GM12878 (cell line): Measurements from ENCODE around the gene KBTBD4. TPM values are rescaled to one million over a fixed set of nuclear protein-coding genes. Genes with fewer than 3 reads are reported as not detected.
A peak's percentile ranks its signal among the peaks of the same experiment; 100 is the strongest.

ENCODE experiments used
- BCL11A ChIP-seq: IDR thresholded peaks from 2 replicates; pipeline ENCODE4 v1.6.1; 2011; ENCODE audit warnings: low read depth, low read length
- BRCA1 ChIP-seq: IDR thresholded peaks from 2 replicates; pipeline ENCODE4 v1.6.1; 2011; ENCODE audit warnings: low read depth, low read length, improper control_type of control experiment
- CHD4 ChIP-seq: fragments of 200-600 bp; sonication (generic); IDR thresholded peaks from 2 replicates; pipeline ENCODE4 v1.6.1; 2016; ENCODE audit warnings: mild to moderate bottlenecking
- CREM ChIP-seq: IDR thresholded peaks from 2 replicates; pipeline ENCODE4 v1.6.1; 2014; ENCODE audit warnings: antibody characterized with exemption, low read depth
- EP300 ChIP-seq, 2 experiments: fragments of 150-350 bp in 1 of 2; IDR thresholded peaks; 2 replicates each; pipeline ENCODE4 v1.6.1; 2011 to 2012; ENCODE audit warnings: low read depth in 2 of 2, low read length in 2 of 2, borderline replicate concordance in 1 of 2, improper control_type of control experiment in 1 of 2, inconsistent platforms in 1 of 2; ENCODE audit not compliant: control insufficient read depth in 1 of 2
- GATAD2B ChIP-seq: fragments of 450-650 bp; conservative IDR thresholded peaks from 2 replicates; pipeline ENCODE4 v1.6.1; 2017; ENCODE audit warnings: low read depth, mild to moderate bottlenecking, moderate library complexity
- NFXL1 ChIP-seq: fragments of 450-650 bp; IDR thresholded peaks from 2 replicates; pipeline ENCODE4 v1.6.1; 2017; ENCODE audit warnings: antibody characterized with exemption, mild to moderate bottlenecking, borderline replicate concordance
- PAX5 ChIP-seq: IDR thresholded peaks from 2 replicates; pipeline ENCODE4 v1.6.1; 2011; ENCODE audit warnings: low read depth, low read length, borderline replicate concordance
- PAX8 ChIP-seq: fragments of 450-650 bp; IDR thresholded peaks from 2 replicates; pipeline ENCODE4 v1.6.1; 2017; ENCODE audit warnings: mild to moderate bottlenecking, moderate library complexity
- POLR2AphosphoS2 ChIP-seq: IDR thresholded peaks from 2 replicates; pipeline ENCODE4 v1.6.1; 2011; ENCODE audit warnings: low read depth, mild to moderate bottlenecking, low read length, improper control_type of control experiment, moderate library complexity
- RUNX3 ChIP-seq: IDR thresholded peaks from 2 replicates; pipeline ENCODE4 v1.6.1; 2012; ENCODE audit warnings: low read length, inconsistent platforms
- SMARCA5 ChIP-seq: fragments of 450-650 bp; IDR thresholded peaks from 2 replicates; pipeline ENCODE4 v1.6.1; 2017; ENCODE audit warnings: mild to moderate bottlenecking
- SRF ChIP-seq, 2 experiments: IDR thresholded peaks; 2 replicates each; pipeline ENCODE4 v1.6.1; 2011; ENCODE audit warnings: low read depth in 2 of 2, low read length in 2 of 2, mild to moderate bottlenecking in 1 of 2, moderate library complexity in 1 of 2
- TAF1 ChIP-seq: IDR thresholded peaks from 2 replicates; pipeline ENCODE4 v1.6.1; 2011; ENCODE audit warnings: mild to moderate bottlenecking, low read depth, low read length, borderline replicate concordance
- ZNF207 ChIP-seq: fragments of 450-650 bp; IDR thresholded peaks from 2 replicates; pipeline ENCODE4 v1.6.1; 2014; ENCODE audit warnings: antibody characterized with exemption, mild to moderate bottlenecking, borderline replicate concordance
- polyA plus RNA-seq, 11 experiments: library from polyadenylated mRNA; depleted of rRNA in 4 of 11; unstranded in 6 of 11; stranded (reverse) in 5 of 11; fragments of >200 nt; fragmentation: Nextera tagmentation in 4 of 11; fragmentation: Illumina TruSeq in 1 of 11; extraction: Ambion mirVana in 4 of 11; extraction: Trizol in 1 of 11; gene quantifications; 1 replicate in 1 of 11; 2 replicates in 10 of 11; pipeline versions ENCODE4 v1.2.1 to v1.2.3, GENCODE V29; 2011 to 2016; ENCODE audit warnings: inconsistent platforms in 2 of 11, missing spikeins in 2 of 11, low read depth in 1 of 11
- total RNA-seq, 4 experiments: library from RNA; depleted of rRNA in 3 of 4; stranded (reverse); fragments of >200 nt in 3 of 4; fragmentation: Illumina TruSeq in 1 of 4; extraction: Trizol in 1 of 4; gene quantifications; 2 replicates each; pipeline versions ENCODE4 v1.2.1 to v1.2.3, GENCODE V29; 2013 to 2021
- TF ChIP-seq, protein P1 (sequence below), 3 experiments: IDR thresholded peaks in 2 of 3; conservative IDR thresholded peaks in 1 of 3; 2 replicates each; pipeline ENCODE4 v1.5.1; 2011; ENCODE audit warnings: low read depth in 3 of 3, low read length in 3 of 3, mild to moderate bottlenecking in 3 of 3, control low read depth in 2 of 3, moderate library complexity in 2 of 3, inconsistent platforms in 1 of 3, mixed read lengths in 1 of 3; ENCODE audit not compliant: control insufficient read depth in 2 of 3, insufficient read depth in 1 of 3; ENCODE audit errors: extremely low read depth in 1 of 3
- TF ChIP-seq, protein P2 (sequence below): IDR thresholded peaks from 2 replicates; pipeline ENCODE4 v1.6.1; 2012; ENCODE audit warnings: mild to moderate bottlenecking, low read depth, low read length
- TF ChIP-seq, protein P3 (sequence below): IDR thresholded peaks from 2 replicates; pipeline ENCODE4 v1.6.1; 2012; ENCODE audit warnings: low read depth, low read length, improper control_type of control experiment
- TF ChIP-seq, protein P4 (sequence below): fragments of 450-650 bp; IDR thresholded peaks from 2 replicates; pipeline ENCODE4 v1.6.1; 2016; ENCODE audit warnings: mild to moderate bottlenecking

KBTBD4 gene
- total and polyA plus RNA-seq, 10 of the 15 experiments (the other 5 are each of a cell fraction or from before 2014, with no cell fraction given), result 18.4 to 46.4 (median 25.7) TPM

DNA sequence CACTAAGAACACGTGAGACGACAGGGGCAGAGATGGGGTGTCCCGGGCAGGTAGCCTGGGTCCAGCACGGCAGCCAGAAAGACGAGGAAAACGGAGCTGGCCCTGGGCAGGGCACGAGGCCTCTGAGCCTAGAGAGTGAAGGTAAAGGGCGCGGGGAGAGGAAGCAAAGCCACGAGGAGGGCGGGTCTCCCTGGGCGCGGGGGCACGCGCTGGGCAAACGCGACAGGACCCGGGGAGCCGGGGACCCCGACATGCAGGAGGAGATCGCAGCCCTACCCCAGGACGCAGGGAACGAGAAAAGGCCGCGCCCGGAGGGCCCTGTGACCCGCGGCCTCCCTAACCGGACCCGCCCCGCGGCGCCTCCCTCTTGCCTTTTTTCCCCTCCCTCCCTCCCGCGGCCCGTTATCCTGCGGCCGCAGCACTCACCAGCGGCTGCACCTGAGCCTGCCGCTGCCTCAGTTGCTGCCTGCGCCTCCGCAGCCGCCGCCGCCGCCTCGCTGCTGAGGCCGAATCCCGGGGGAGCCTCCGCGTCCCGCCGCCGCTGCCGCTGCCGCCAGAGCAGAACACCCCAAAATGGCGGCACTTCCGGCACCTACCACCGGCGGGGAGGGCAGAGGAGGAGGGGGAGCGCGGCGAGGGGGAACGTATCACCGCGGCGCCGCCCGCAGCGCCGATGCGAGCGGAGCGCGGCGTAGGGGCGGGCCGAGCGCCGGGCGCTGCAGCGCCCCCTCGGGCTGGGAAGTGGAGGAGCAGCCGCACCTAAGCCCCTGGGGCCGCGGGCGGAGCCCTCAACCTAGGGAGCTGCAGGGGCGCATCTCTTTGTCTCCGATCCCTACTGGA is 26.0 kb downstream of the KBTBD4 start, which contains the start of gene CELF1 (continued):
- TF ChIP-seq PAX8, result no peak
- TF ChIP-seq, protein P1, sequence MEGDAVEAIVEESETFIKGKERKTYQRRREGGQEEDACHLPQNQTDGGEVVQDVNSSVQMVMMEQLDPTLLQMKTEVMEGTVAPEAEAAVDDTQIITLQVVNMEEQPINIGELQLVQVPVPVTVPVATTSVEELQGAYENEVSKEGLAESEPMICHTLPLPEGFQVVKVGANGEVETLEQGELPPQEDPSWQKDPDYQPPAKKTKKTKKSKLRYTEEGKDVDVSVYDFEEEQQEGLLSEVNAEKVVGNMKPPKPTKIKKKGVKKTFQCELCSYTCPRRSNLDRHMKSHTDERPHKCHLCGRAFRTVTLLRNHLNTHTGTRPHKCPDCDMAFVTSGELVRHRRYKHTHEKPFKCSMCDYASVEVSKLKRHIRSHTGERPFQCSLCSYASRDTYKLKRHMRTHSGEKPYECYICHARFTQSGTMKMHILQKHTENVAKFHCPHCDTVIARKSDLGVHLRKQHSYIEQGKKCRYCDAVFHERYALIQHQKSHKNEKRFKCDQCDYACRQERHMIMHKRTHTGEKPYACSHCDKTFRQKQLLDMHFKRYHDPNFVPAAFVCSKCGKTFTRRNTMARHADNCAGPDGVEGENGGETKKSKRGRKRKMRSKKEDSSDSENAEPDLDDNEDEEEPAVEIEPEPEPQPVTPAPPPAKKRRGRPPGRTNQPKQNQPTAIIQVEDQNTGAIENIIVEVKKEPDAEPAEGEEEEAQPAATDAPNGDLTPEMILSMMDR (IDR thresholded peaks at IDR 0.05 in 2 of 3, conservative IDR thresholded peaks at IDR 0.05 in 1 of 3; ENCODE audit: control insufficient read depth in 2 of 3, extremely low read depth in 1 of 3, insufficient read depth in 1 of 3, low read depth in 3 of 3, low read length in 3 of 3), result peak; percentile 75 to 95 (median 90); a peak in 5 of 6 replicates
- TF ChIP-seq, protein P2, sequence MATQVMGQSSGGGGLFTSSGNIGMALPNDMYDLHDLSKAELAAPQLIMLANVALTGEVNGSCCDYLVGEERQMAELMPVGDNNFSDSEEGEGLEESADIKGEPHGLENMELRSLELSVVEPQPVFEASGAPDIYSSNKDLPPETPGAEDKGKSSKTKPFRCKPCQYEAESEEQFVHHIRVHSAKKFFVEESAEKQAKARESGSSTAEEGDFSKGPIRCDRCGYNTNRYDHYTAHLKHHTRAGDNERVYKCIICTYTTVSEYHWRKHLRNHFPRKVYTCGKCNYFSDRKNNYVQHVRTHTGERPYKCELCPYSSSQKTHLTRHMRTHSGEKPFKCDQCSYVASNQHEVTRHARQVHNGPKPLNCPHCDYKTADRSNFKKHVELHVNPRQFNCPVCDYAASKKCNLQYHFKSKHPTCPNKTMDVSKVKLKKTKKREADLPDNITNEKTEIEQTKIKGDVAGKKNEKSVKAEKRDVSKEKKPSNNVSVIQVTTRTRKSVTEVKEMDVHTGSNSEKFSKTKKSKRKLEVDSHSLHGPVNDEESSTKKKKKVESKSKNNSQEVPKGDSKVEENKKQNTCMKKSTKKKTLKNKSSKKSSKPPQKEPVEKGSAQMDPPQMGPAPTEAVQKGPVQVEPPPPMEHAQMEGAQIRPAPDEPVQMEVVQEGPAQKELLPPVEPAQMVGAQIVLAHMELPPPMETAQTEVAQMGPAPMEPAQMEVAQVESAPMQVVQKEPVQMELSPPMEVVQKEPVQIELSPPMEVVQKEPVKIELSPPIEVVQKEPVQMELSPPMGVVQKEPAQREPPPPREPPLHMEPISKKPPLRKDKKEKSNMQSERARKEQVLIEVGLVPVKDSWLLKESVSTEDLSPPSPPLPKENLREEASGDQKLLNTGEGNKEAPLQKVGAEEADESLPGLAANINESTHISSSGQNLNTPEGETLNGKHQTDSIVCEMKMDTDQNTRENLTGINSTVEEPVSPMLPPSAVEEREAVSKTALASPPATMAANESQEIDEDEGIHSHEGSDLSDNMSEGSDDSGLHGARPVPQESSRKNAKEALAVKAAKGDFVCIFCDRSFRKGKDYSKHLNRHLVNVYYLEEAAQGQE, result no peak
- peak; percentile 83 for TF ChIP-seq SMARCA5
- TF ChIP-seq POLR2AphosphoS2, result peak; percentile 78; the same call in 1 of the 2 replicates
- TF ChIP-seq, protein P3, sequence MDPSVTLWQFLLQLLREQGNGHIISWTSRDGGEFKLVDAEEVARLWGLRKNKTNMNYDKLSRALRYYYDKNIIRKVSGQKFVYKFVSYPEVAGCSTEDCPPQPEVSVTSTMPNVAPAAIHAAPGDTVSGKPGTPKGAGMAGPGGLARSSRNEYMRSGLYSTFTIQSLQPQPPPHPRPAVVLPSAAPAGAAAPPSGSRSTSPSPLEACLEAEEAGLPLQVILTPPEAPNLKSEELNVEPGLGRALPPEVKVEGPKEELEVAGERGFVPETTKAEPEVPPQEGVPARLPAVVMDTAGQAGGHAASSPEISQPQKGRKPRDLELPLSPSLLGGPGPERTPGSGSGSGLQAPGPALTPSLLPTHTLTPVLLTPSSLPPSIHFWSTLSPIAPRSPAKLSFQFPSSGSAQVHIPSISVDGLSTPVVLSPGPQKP, result peak; percentile 78; the same call in 1 of the 2 replicates
- TF ChIP-seq, protein P4, sequence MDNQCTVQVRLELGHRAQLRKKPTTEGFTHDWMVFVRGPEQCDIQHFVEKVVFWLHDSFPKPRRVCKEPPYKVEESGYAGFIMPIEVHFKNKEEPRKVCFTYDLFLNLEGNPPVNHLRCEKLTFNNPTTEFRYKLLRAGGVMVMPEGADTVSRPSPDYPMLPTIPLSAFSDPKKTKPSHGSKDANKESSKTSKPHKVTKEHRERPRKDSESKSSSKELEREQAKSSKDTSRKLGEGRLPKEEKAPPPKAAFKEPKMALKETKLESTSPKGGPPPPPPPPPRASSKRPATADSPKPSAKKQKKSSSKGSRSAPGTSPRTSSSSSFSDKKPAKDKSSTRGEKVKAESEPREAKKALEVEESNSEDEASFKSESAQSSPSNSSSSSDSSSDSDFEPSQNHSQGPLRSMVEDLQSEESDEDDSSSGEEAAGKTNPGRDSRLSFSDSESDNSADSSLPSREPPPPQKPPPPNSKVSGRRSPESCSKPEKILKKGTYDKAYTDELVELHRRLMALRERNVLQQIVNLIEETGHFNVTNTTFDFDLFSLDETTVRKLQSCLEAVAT, result no peak
- peak; percentile 65; the same call in 1 of the 2 replicates for TF ChIP-seq GATAD2B
- TF ChIP-seq SRF (IDR thresholded peaks at IDR 0.05; ENCODE audit: low read depth in 2 of 2, low read length in 2 of 2), result peak; percentile 43 to 72; a peak in 3 of 4 replicates
- peak; percentile 46; the same call in 1 of the 2 replicates for TF ChIP-seq TAF1
- TF ChIP-seq PAX5, result peak; percentile 56; the same call in 1 of the 2 replicates
- TF ChIP-seq NFXL1, result no peak
- 0 out of 2 replicates have a peak, but pooled peaks have one; percentile 26 for TF ChIP-seq RUNX3
- no peak for TF ChIP-seq EP300 (IDR thresholded peaks at IDR 0.05; ENCODE audit: borderline replicate concordance in 1 of 2, control insufficient read depth in 1 of 2, low read depth in 2 of 2, low read length in 2 of 2)
- TF ChIP-seq BRCA1, result no peak
- TF ChIP-seq CREM, result peak; percentile 47
- no peak for TF ChIP-seq CHD4
- TF ChIP-seq BCL11A, result no peak
- TF ChIP-seq ZNF207, result peak; percentile 63; the same call in 1 of the 2 replicates
